HG03159 (cell line): Measurements from ENCODE around the gene NBPF8.
A peak's percentile ranks its signal among the peaks of the same experiment; 100 is the strongest.
"Not testable (repeated sequence)": the region's sequence is repeated elsewhere in the genome, so short reads cannot be mapped to it uniquely, and the experiment has no call there.

Source experiments
- ATAC-seq: cut with Tn5 transposase; IDR thresholded peaks from one replicate; pipeline ENCODE4 v1.9.1; 2021; ENCODE audit warnings: mild to moderate bottlenecking, moderate library complexity; ENCODE audit not compliant: unreplicated experiment

The NBPF8 gene, protein sequence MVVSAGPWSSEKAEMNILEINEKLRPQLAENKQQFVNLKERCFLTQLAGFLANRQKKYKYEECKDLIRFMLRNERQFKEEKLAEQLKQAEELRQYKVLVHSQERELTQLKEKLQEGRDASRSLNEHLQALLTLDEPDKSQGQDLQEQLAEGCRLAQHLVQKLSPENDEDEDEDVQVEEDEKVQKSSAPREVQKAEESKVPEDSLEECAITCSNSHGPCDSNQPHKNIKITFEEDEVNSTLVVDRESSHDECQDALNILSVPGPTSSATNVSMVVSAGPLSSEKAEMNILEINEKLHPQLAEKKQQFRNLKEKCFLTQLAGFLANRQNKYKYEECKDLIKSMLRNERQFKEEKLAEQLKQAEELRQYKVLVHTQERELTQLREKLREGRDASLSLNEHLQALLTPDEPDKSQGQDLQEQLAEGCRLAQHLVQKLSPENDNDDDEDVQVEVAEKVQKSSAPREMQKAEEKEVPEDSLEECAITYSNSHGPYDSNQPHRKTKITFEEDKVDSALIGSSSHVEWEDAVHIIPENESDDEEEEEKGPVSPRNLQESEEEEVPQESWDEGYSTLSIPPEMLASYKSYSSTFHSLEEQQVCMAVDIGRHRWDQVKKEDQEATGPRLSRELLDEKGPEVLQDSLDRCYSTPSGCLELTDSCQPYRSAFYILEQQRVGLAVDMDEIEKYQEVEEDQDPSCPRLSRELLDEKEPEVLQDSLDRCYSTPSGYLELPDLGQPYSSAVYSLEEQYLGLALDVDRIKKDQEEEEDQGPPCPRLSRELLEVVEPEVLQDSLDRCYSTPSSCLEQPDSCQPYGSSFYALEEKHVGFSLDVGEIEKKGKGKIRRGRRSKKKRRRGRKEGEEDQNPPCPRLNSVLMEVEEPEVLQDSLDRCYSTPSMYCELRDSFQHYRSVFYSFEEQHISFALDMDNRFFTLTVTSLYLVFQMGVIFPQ

DNA sequence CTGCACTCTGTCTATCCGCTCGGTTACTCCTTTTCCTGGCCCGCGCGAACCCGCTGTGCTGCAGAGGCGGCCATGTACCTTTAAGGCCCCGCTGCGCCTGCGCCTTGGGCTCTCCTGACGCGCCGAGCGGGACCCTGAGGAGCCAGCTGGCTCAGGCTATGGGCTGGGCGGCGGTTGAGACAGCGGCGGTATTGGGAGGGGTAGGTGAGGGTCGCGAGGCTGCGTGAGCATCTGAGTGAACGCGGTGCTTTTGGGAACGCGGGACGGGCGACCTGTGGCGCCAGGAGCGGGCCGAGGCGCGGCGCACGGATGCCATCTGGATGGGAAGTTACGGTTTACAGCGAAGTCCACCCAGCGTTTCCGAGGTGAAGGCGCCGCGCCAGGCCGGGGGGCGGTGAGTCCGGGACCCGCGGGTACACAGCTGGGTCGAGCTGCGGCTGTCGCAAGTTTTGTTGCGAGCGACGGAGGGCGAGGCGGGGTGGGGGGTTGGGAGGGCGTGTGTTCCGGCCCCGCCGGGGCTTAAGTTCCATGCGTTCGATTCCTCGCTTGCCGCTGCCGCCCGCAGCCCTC lies at the start of gene NBPF8:
NBPF8 (plus strand) TSS at position 125 of the 570 bp plus-strand sequence. CDS start 21,488 bp downstream, outside the sequence.
- ATAC-seq: peak; percentile 97

DNA sequence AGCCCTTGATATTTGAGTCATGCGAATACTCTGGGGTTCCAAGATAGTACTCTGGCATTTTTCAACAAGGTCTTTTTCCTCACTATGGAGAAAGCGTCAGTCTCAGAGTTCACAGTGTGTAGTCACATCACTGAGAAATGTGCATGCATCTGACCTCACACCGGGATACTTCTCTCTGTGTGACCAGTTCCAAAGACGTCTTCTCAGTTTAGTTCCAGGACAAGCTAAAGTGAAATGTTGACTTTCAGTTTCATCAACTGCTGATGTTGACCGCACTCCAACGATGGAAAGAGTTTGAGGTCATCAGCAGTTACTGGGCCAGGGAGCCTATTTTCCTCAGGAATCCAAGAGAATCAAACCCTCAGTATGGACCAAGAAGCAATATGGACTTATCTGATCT lies 47.1 kb upstream of the NBPF8 start:
- not testable (repeated sequence) for ATAC-seq

DNA sequence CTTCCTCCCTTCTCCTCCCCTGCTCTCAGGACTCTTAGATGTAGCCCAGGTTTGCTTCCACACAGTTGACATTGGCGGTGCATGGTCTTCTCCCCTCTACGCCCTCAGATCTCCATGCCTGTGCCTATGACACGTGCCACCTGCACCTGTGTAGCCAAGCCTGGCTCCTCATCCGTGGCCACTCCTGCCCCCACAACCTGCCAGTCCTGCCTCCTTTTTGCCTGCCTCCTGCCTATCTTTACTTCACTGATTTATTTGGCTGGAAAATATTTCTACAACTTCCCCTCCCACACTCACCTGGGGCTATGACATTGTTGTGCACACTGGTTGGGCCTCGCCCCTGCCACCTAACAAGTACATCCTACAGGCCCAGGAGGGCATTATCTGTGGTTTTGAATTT lies 28.2 kb upstream of the NBPF8 start:
- ATAC-seq: not testable (repeated sequence)

DNA sequence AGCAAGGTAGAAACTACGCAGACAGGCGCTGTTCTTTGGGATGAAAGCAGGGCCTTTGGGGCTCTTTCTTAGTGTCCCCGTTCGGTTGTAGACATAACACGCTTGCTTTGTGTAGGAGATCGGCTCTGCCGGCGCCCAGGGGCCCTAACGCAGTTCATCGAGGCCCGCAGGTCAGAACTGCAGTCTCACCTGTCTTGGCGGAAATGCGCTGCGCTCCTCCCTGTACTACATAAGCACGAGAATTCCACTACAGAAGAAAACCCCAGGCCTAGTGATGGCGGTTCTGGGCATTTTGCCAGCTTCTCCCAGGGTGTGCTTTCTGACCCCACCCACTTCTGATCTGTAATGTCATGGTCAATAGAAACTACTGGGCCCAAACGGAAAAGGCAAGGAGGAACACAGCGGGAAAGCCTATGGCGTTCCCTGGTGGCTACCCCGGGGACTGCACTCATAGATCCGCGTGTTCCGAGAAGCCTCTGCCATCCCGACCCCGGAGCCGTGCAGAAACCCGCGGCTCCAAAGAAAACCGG lies 26.2 kb upstream of the NBPF8 start:
- not testable (repeated sequence) for ATAC-seq

DNA sequence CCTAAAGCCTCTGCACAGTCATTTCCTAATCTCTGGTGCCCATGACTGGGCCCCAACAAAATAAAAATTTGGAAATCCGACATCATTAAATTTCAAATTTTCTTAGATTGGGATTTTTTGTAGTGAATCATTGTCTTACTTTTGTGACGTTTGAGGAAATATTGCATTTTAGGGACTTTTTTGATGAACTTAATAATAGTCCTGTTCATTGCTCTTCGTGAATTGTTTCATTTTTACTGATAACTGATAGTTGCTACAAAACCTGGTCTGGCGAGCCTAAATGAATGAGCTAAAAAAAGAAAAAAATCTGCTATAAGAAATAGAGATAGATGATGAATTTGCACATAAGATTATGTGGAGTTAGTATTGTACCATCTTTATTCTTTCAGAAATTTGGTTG lies 23.5 kb upstream of the NBPF8 start:
- ATAC-seq: not testable (repeated sequence)

DNA sequence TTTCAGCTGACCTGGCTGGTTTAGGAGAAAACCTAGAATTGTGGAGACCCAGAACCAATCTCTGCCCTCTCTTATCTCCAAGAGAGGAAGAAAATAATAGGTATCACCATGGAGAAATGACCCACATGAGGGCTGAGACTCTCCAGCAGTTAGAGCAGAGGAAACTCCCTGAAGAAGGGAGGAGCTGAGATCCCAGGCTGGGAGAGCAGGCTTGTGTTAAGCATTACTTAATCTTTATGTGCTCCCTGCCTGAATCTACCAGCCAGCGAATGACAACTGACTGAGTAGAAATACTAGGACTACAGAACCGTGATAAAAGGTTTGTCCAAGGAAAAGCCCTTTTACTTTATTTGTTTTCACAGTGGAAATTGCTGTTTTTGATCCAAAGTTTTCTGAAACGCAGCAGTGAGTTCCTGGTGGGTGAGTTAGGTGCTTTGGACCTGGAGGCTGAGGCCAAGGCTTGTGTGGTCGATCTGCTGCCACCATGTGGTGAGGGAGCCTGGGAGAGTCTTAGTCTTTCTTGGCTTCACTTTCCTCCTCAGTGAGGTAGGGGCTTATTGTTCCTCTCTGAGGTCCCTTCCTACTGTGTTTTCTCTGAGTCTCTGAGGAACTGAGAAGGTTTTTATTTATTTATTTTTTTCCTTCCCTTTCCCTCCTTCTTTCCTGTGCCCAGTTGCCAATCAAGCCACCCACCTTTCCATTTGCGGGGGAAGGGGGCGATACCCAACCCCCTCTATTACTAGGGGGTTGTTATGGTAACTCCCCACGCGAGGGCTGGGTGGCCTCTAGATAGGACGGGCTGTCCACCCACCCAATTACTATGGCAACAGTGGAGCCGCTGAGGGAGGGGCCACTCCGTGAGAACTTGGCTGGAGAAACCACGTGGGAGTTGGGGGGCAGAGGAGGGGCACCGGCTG lies 21.3 kb upstream of the NBPF8 start:
- not testable (repeated sequence) for ATAC-seq

DNA sequence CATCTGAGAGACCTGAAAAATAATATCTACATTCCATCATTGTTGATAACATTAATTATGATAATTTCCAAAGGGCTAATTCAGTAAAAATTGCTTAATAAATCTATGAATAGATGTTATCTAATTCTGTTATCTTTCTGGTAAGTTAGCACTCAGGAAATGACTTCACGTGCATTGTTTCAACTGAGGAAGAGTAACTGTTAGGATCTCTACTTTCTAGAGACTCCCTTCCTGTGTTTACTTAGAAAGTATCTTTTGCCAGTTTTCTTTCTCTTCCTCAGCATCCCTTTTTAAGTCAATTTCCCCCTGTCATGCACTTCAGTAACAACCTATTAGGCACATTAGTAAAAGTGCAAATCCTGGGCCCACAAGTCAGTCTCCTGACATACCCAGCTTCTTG lies 9.5 kb upstream of the NBPF8 start:
- ATAC-seq: not testable (repeated sequence)

DNA sequence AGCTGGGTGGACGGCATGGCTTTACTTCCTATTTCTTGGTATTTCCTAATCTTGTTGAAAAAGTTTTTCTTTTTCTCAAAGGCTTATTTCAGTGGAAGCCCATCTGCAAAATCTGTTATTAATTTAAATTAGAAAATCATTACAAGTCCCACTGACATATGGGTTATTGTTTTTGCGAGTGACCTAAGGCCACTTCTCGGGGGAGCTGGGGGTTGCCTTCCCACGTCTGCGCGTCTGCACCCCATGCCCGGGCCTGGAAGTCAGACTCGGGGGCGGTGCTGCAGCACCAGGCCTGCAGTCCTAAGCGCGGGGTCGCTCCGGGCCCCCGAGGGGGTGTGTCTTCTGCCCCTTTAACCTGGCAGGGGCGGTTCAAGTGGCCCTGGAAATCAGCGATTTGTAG lies 384 bp upstream of the NBPF8 start:
- not testable (repeated sequence) for ATAC-seq

DNA sequence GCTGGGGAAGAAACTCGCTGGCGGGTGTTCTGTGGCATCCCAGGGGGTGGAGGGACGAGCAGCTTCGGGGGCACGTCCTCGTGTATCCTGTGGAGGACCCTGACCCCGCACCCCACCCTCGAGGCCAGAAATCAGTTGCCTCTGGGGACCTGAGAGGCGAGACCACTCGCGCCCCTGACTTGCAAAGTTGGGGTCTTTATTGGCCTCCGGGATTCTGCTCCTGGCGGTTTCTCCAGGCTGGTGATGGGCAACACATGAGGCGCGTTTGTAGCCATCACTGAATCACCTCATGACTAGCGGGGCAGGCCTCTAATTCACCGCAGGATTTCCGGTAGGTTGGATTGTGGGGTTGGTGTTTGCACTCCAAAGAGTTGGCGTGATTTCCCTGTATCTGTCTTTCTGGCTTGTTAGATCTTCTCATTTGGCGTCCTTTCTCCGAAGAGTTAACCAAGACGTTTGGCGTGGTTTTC lies 692 bp downstream of the NBPF8 start:
- ATAC-seq: peak; percentile 53

DNA sequence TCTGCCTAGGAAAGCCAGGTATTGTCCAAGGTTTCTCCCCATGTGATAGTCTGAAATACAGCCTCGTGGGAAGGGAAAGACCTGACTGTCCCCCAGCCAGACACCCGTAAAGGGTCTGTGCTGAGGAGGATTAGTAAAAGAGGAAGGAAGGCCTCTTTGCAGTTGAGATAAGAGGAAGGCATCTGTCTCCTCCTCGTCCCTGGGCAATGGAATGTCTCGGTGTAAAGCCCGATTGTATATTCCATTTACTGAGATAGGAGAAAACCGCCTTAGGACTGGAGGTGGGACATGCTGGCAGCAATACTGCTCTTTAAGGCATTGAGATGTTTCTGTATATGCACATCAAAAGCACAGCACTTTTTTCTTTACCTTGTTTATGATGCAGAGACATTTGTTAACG lies 10.2 kb downstream of the NBPF8 start:
- not testable (repeated sequence) for ATAC-seq

DNA sequence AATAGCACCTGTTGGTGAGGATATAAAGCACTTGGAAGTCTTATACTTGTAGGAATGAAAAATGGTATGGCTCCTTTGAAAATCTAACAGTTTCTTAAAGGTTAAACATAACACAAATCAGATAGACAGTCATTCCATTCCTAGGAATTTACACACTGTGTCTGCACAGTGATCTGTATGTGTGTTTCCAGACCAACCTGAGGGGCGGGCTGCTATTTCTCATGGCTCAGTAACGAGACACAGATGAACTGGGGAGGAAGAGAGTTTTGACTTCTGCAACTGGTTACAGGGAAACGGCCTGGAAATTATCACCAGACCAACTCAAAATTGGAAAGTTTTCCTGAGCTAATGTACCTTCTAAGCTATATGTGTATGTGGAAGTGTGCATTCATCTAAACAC lies 16.8 kb downstream of the NBPF8 start:
- ATAC-seq: not testable (repeated sequence)

DNA sequence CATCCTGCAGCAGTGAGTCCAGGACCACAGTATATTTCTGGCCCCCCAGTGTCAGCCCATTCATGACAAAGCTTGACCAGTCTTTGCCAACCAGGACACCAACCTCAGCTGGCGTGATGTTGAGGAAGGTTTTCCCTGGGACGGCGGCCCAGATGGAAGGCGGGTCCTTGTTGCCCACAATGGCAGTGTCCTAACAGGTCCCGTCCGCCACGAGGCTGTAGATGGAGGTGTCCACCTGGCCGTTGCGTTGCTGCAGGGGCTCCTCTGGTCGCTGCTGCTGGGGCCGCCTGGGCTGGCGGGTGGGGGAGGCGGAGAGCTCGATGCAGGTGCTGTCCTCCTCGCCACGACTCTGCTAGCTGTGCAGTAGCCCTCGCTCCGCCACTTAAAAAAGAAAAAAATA lies 19.0 kb downstream of the NBPF8 start:
- not testable (repeated sequence) for ATAC-seq

DNA sequence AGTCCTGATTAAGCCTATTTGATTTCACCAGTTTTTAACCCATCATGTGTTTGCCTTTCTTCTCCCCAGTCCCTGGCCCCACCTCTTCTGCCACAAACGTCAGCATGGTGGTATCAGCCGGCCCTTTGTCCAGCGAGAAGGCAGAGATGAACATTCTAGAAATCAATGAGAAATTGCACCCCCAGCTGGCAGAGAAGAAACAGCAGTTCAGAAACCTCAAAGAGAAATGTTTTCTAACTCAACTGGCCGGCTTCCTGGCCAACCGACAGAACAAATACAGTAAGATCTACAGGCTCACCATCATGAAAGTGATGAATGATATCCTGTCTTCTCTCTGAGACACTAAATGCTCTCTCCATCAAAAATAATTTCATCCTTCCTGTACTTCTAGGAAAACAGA lies 34.3 kb downstream of the NBPF8 start:
- not testable (repeated sequence) for ATAC-seq
